ENCODE results near the gene ADGRB3. TPM values are rescaled to one million over a fixed set of nuclear protein-coding genes. Genes with fewer than 3 reads are reported as not detected.

ADGRB3 gene
- total RNA-seq, 1 experiment from 2014 or later = not detected

- Histone ChIP-seq H2AFZ (ENCODE audit: low read length) (no peak overlapping the region), H4K20me1 (ENCODE audit: insufficient read depth, low read depth, low read length) (no peaks in the 10 kb centered on the region), H3K4me2 (ENCODE audit: low read depth, low read length, poor library complexity, severe bottlenecking) (no peak overlapping the region), H3K4me1 (ENCODE audit: low read length) (no peaks in the 10 kb centered on the region), H3K27me3 (ENCODE audit: low read length) (no peaks in the 10 kb centered on the region), H3K9me2 (replicated peaks; ENCODE audit: insufficient read depth, low read length) (no peaks in the 10 kb centered on the region), H3K9ac (ENCODE audit: low read length) (no peak overlapping the region), H3K27ac (ENCODE audit: low read length) (no peak overlapping the region), H3K4me3 (ENCODE audit: low read length) (no peak overlapping the region), H3K79me2 (ENCODE audit: low read length) (no peaks in the 10 kb centered on the region), H3K9me3 (ENCODE audit: low read length) (no peaks in the 10 kb centered on the region), H3K36me3 (ENCODE audit: insufficient read depth, low read length) (no peaks in the 10 kb centered on the region)
- no peak for DNase-seq
Observed at GRCh38 chr6:69072796-69073195, 437.7 kb downstream of the ADGRB3 start.

- no peaks in the 10 kb centered on the region for H4K20me1 ChIP-seq (ENCODE audit: insufficient read depth, low read depth, low read length)
- H3K9me3 ChIP-seq (ENCODE audit: low read length) = no peaks in the 10 kb centered on the region
- H3K36me3 ChIP-seq (ENCODE audit: insufficient read depth, low read length) = no peaks in the 10 kb centered on the region
- H3K9me2 ChIP-seq (replicated peaks; ENCODE audit: insufficient read depth, low read length) = no peaks in the 10 kb centered on the region
- H3K4me1 ChIP-seq (ENCODE audit: low read length) = no peaks in the 10 kb centered on the region
- no peaks in the 10 kb centered on the region for H3K27me3 ChIP-seq (ENCODE audit: low read length)
- H3K4me2 ChIP-seq (ENCODE audit: low read depth, low read length, poor library complexity, severe bottlenecking) = no peak overlapping the region
- DNase-seq = no peak
- H3K4me3 ChIP-seq (ENCODE audit: low read length) = no peak overlapping the region
- H3K27ac ChIP-seq (ENCODE audit: low read length) = no peak overlapping the region
- no peak overlapping the region for H2AFZ ChIP-seq (ENCODE audit: low read length)
- H3K9ac ChIP-seq (ENCODE audit: low read length) = no peak overlapping the region
- no peaks in the 10 kb centered on the region for H3K79me2 ChIP-seq (ENCODE audit: low read length)
Observed at GRCh38 chr6:69084746-69085335, 449.8 kb downstream of the ADGRB3 start.

GRCh38 chr6:69086689-69087088, 451.6 kb downstream of the ADGRB3 start:
- Histone ChIP-seq H3K4me2 (ENCODE audit: low read depth, low read length, poor library complexity, severe bottlenecking) (no peak overlapping the region), H3K79me2 (ENCODE audit: low read length) (no peaks in the 10 kb centered on the region), H2AFZ (ENCODE audit: low read length) (no peak overlapping the region), H3K4me1 (ENCODE audit: low read length) (no peaks in the 10 kb centered on the region), H3K36me3 (ENCODE audit: insufficient read depth, low read length) (no peaks in the 10 kb centered on the region), H4K20me1 (ENCODE audit: insufficient read depth, low read depth, low read length) (no peaks in the 10 kb centered on the region), H3K27ac (ENCODE audit: low read length) (no peak overlapping the region), H3K9me2 (replicated peaks; ENCODE audit: insufficient read depth, low read length) (no peaks in the 10 kb centered on the region), H3K9ac (ENCODE audit: low read length) (no peak overlapping the region), H3K9me3 (ENCODE audit: low read length) (no peaks in the 10 kb centered on the region), H3K27me3 (ENCODE audit: low read length) (no peaks in the 10 kb centered on the region), H3K4me3 (ENCODE audit: low read length) (no peak overlapping the region)
- DNase-seq = no peak

- no peak for DNase-seq
Observed at GRCh38 chr6:69089539-69089938, 454.5 kb downstream of the ADGRB3 start.

GRCh38 chr6:69090132-69090531, 455.1 kb downstream of the ADGRB3 start:
- Histone ChIP-seq H3K79me2 (ENCODE audit: low read length) (no peaks in the 10 kb centered on the region), H3K4me2 (ENCODE audit: low read depth, low read length, poor library complexity, severe bottlenecking) (no peak overlapping the region), H4K20me1 (ENCODE audit: insufficient read depth, low read depth, low read length) (no peaks in the 10 kb centered on the region), H3K9ac (ENCODE audit: low read length) (no peak overlapping the region), H3K9me2 (replicated peaks; ENCODE audit: insufficient read depth, low read length) (no peaks in the 10 kb centered on the region), H3K27me3 (ENCODE audit: low read length) (no peaks in the 10 kb centered on the region), H2AFZ (ENCODE audit: low read length) (no peak overlapping the region), H3K36me3 (ENCODE audit: insufficient read depth, low read length) (no peaks in the 10 kb centered on the region), H3K4me1 (ENCODE audit: low read length) (no peaks in the 10 kb centered on the region), H3K27ac (ENCODE audit: low read length) (no peak overlapping the region), H3K9me3 (ENCODE audit: low read length) (no peaks in the 10 kb centered on the region), H3K4me3 (ENCODE audit: low read length) (no peak overlapping the region)
- DNase-seq = no peak

More at GRCh38 chr6:69089539-69089938, 454.5 kb downstream of the ADGRB3 start:
- no peak overlapping the region for H3K4me3 ChIP-seq (ENCODE audit: low read length)
- no peaks in the 10 kb centered on the region for H3K9me2 ChIP-seq (replicated peaks; ENCODE audit: insufficient read depth, low read length)
- H3K9me3 ChIP-seq (ENCODE audit: low read length) = no peaks in the 10 kb centered on the region
- no peak overlapping the region for H3K4me2 ChIP-seq (ENCODE audit: low read depth, low read length, poor library complexity, severe bottlenecking)
- no peaks in the 10 kb centered on the region for H3K36me3 ChIP-seq (ENCODE audit: insufficient read depth, low read length)
- no peak overlapping the region for H2AFZ ChIP-seq (ENCODE audit: low read length)
- no peaks in the 10 kb centered on the region for H3K4me1 ChIP-seq (ENCODE audit: low read length)
- H3K79me2 ChIP-seq (ENCODE audit: low read length) = no peaks in the 10 kb centered on the region
- H3K9ac ChIP-seq (ENCODE audit: low read length) = no peak overlapping the region
- H3K27me3 ChIP-seq (ENCODE audit: low read length) = no peaks in the 10 kb centered on the region
- no peak overlapping the region for H3K27ac ChIP-seq (ENCODE audit: low read length)
- H4K20me1 ChIP-seq (ENCODE audit: insufficient read depth, low read depth, low read length) = no peaks in the 10 kb centered on the region

- H3K79me2 ChIP-seq (ENCODE audit: low read length) = no peaks in the 10 kb centered on the region
- H3K4me1 ChIP-seq (ENCODE audit: low read length) = no peaks in the 10 kb centered on the region
- H3K27me3 ChIP-seq (ENCODE audit: low read length) = no peaks in the 10 kb centered on the region
- no peak overlapping the region for H3K4me3 ChIP-seq (ENCODE audit: low read length)
- no peak overlapping the region for H2AFZ ChIP-seq (ENCODE audit: low read length)
- H3K36me3 ChIP-seq (ENCODE audit: insufficient read depth, low read length) = no peaks in the 10 kb centered on the region
- H3K9ac ChIP-seq (ENCODE audit: low read length) = no peak overlapping the region
- DNase-seq = no peak
- H4K20me1 ChIP-seq (ENCODE audit: insufficient read depth, low read depth, low read length) = no peaks in the 10 kb centered on the region
- no peak overlapping the region for H3K4me2 ChIP-seq (ENCODE audit: low read depth, low read length, poor library complexity, severe bottlenecking)
- no peaks in the 10 kb centered on the region for H3K9me3 ChIP-seq (ENCODE audit: low read length)
- H3K27ac ChIP-seq (ENCODE audit: low read length) = no peak overlapping the region
- no peaks in the 10 kb centered on the region for H3K9me2 ChIP-seq (replicated peaks; ENCODE audit: insufficient read depth, low read length)
Observed at GRCh38 chr6:69096681-69097080, 461.6 kb downstream of the ADGRB3 start.

GRCh38 chr6:69097948-69098347, 462.9 kb downstream of the ADGRB3 start:
- Histone ChIP-seq H3K4me1 (ENCODE audit: low read length) (no peaks in the 10 kb centered on the region), H3K36me3 (ENCODE audit: insufficient read depth, low read length) (no peaks in the 10 kb centered on the region), H3K9me2 (replicated peaks; ENCODE audit: insufficient read depth, low read length) (no peaks in the 10 kb centered on the region), H3K9ac (ENCODE audit: low read length) (no peak overlapping the region), H4K20me1 (ENCODE audit: insufficient read depth, low read depth, low read length) (no peaks in the 10 kb centered on the region), H2AFZ (ENCODE audit: low read length) (no peak overlapping the region), H3K4me3 (ENCODE audit: low read length) (no peak overlapping the region), H3K9me3 (ENCODE audit: low read length) (no peaks in the 10 kb centered on the region), H3K79me2 (ENCODE audit: low read length) (no peaks in the 10 kb centered on the region), H3K27ac (ENCODE audit: low read length) (no peak overlapping the region), H3K4me2 (ENCODE audit: low read depth, low read length, poor library complexity, severe bottlenecking) (no peak overlapping the region), H3K27me3 (ENCODE audit: low read length) (no peaks in the 10 kb centered on the region)
- no peak for DNase-seq

GRCh38 chr6:69098910-69099309, 463.8 kb downstream of the ADGRB3 start:
- Histone ChIP-seq H3K27me3 (ENCODE audit: low read length) (no peaks in the 10 kb centered on the region), H3K4me3 (ENCODE audit: low read length) (no peak overlapping the region), H2AFZ (ENCODE audit: low read length) (no peak overlapping the region), H3K4me1 (ENCODE audit: low read length) (no peaks in the 10 kb centered on the region), H3K27ac (ENCODE audit: low read length) (no peak overlapping the region), H3K9ac (ENCODE audit: low read length) (no peak overlapping the region), H3K9me2 (replicated peaks; ENCODE audit: insufficient read depth, low read length) (no peaks in the 10 kb centered on the region), H3K4me2 (ENCODE audit: low read depth, low read length, poor library complexity, severe bottlenecking) (no peak overlapping the region), H4K20me1 (ENCODE audit: insufficient read depth, low read depth, low read length) (no peaks in the 10 kb centered on the region), H3K36me3 (ENCODE audit: insufficient read depth, low read length) (no peaks in the 10 kb centered on the region), H3K79me2 (ENCODE audit: low read length) (no peaks in the 10 kb centered on the region), H3K9me3 (ENCODE audit: low read length) (no peaks in the 10 kb centered on the region)
- peak; percentile 56 for DNase-seq

GRCh38 chr6:69100772-69101171, 465.7 kb downstream of the ADGRB3 start:
- Histone ChIP-seq H3K9me3 (ENCODE audit: low read length) (no peaks in the 10 kb centered on the region), H3K79me2 (ENCODE audit: low read length) (no peaks in the 10 kb centered on the region), H4K20me1 (ENCODE audit: insufficient read depth, low read depth, low read length) (no peaks in the 10 kb centered on the region), H3K27me3 (ENCODE audit: low read length) (no peaks in the 10 kb centered on the region), H3K27ac (ENCODE audit: low read length) (no peak overlapping the region), H3K4me1 (ENCODE audit: low read length) (no peaks in the 10 kb centered on the region), H3K4me3 (ENCODE audit: low read length) (no peak overlapping the region), H3K36me3 (ENCODE audit: insufficient read depth, low read length) (no peaks in the 10 kb centered on the region), H3K9ac (ENCODE audit: low read length) (no peak overlapping the region), H3K4me2 (ENCODE audit: low read depth, low read length, poor library complexity, severe bottlenecking) (no peak overlapping the region), H2AFZ (ENCODE audit: low read length) (no peak overlapping the region), H3K9me2 (replicated peaks; ENCODE audit: insufficient read depth, low read length) (no peaks in the 10 kb centered on the region)
- DNase-seq = no peak
